Measurements from ENCODE around the gene PPP1R18.
A peak's percentile ranks its signal among the peaks of the same experiment; 100 is the strongest.

PPP1R18 gene

GRCh38 chr6:30635834-30636233 is 50.6 kb downstream of the PPP1R18 start:
- Histone ChIP-seq H3K9me3 (ENCODE audit: control insufficient read depth in 2 of 2, low read length in 2 of 2) (no peaks in the 10 kb centered on the region), H3K4me3 (ENCODE audit: low read length in 2 of 2) (no peak overlapping the region), H3K4me1 (ENCODE audit: control insufficient read depth, insufficient read depth, low read length) (no peaks in the 10 kb centered on the region), H3K27ac (ENCODE audit: low read length) (no peak overlapping the region), H3K9ac (ENCODE audit: low read length in 2 of 2) (no peak overlapping the region), H3K36me3 (ENCODE audit: control insufficient read depth in 2 of 2, insufficient read depth in 2 of 2, low read length in 2 of 2) (peaks cover 14 to 15% of the 10 kb centered on the region in 2 donors), H3K27me3 (ENCODE audit: control insufficient read depth in 1 of 2, insufficient read depth in 2 of 2, low read length in 2 of 2) (no peaks in the 10 kb centered on the region)

GRCh38 chr6:30626484-30627366 is 59.7 kb downstream of the PPP1R18 start, which contains the start of gene ATAT1:
TSS of gene ATAT1 (plus strand) at chr6:30626874.
- Histone ChIP-seq H3K9ac (ENCODE audit: low read length in 2 of 2) (peak within 1 kb of the TSS; percentile 93 to 97), H3K4me3 (ENCODE audit: low read length in 2 of 2) (peak within 1 kb of the TSS; percentile 74 to 88), H3K4me1 (ENCODE audit: control insufficient read depth, insufficient read depth, low read length) (peaks cover 16% of the 10 kb centered on the region), H3K27ac (ENCODE audit: low read length) (peak within 1 kb of the TSS; percentile 97), H3K36me3 (ENCODE audit: control insufficient read depth in 2 of 2, insufficient read depth in 2 of 2, low read length in 2 of 2) (peaks cover 30 to 35% of the 10 kb centered on the region in 2 donors), H3K27me3 (ENCODE audit: control insufficient read depth in 1 of 2, insufficient read depth in 2 of 2, low read length in 2 of 2) (no peaks in the 10 kb centered on the region), H3K9me3 (ENCODE audit: control insufficient read depth in 2 of 2, low read length in 2 of 2) (no peaks in the 10 kb centered on the region)

Data from stomach smooth muscle (tissue), 2 donors.